Right cardiac atrium (tissue), 5 donors: Measurements from ENCODE around the gene CNTNAP2. TPM values are rescaled to one million over a fixed set of nuclear protein-coding genes. Genes with fewer than 3 reads are reported as not detected.

Experiments used
- ATAC-seq, 2 donors: fragments of 200-7000 bp; cut with Tn5 transposase; one replicate each; pipeline versions ENCODE4 v1.8.0 to v1.9.1; 2020; ENCODE audit warnings: moderate library complexity in 2 of 2, mild to moderate bottlenecking in 1 of 2
- DNase-seq, 3 donors: peaks; one replicate each; pipeline ENCODE4 v3.0.0-alpha.2; 2020
- H3K27ac ChIP-seq: one replicate; pipeline ENCODE4 v1.5.1; 2013; ENCODE audit warnings: mild to moderate bottlenecking, low read length, control low read depth, moderate library complexity
- H3K27me3 ChIP-seq: one replicate; pipeline ENCODE4 v1.6.1; 2013; ENCODE audit not compliant: control insufficient read depth, insufficient read depth
- H3K4me1 ChIP-seq: one replicate; pipeline ENCODE4 v1.6.1; 2013; ENCODE audit warnings: low read length; ENCODE audit not compliant: control insufficient read depth, insufficient read depth
- H3K4me3 ChIP-seq: one replicate; pipeline ENCODE4 v1.5.1; 2013; ENCODE audit warnings: low read length, control low read depth
- H3K9me3 ChIP-seq: one replicate; pipeline ENCODE4 v1.6.1; 2013; ENCODE audit warnings: low read length; ENCODE audit not compliant: control insufficient read depth
- WGBS: extraction: QIAGEN DNeasy Blood & Tissue Kit; methylation state at CpG from one replicate; pipeline ENCODE4 v1.1.7; 2013; 5-methylcytosine and 5-hydroxymethylcytosine counted together
- intact Hi-C, 4 donors: fragments of 100-400 bp; cut with DNase I; formaldehyde crosslinking; loops; one replicate each; pipeline versions ENCODE4 v1.11.0 to v1.14.0; 2022 to 2023
- polyA plus RNA-seq: library from polyadenylated mRNA; stranded (reverse); fragments of 200-250 nt; gene quantifications from one replicate; pipeline ENCODE4 v1.2.3, GENCODE V29; 2013
- total RNA-seq, 4 donors: library from RNA; stranded (reverse); fragmentation: NEBNext Ultra II Directional; extraction: Animal tissue kit (Norgen Biotek cat#: 25700); gene quantifications; one replicate each; pipeline ENCODE4 v1.2.1, GENCODE V29; 2021
- donor health status: healthy with polysubstance abuse.
- donor health status: DM: no; HTN: yes; CAD: no.
- donor health status: DM: no; HTN: no; CAD: no.
- donor health status: DM: no; HTN: yes; CAD: no; lungs with severe emphysema.
- donor health status: DM: yes; HTN: yes; CAD: no.

Gene CNTNAP2
- total and polyA plus RNA-seq, 5 donors = 0.23 to 1.7 (median 0.91) TPM; not detected in 1

DNA sequence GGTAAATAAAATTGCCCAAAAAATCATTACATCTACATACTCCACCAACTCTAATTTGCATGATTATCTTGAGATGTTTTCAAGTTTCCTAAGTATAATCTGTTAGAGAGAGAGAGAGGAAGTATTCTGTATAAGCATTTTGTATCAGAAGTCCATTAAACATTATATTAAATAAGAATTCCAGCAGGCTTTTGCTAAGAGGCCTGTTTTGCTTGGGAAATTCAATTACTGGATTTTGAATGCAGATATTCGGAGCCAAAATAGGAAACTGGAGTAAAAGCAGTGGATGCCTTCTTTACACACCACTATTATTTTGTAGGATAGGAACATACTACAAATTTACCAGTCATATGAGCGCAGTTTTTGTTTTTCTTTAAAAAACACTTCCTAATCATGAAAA, 727.8 kb downstream of the CNTNAP2 start:
- H3K9me3 ChIP-seq = no peaks in the 10 kb centered on the region
- DNase-seq = no peak
- WGBS = 82% methylated on average over 2 of the region's 2 CpGs
- no peak overlapping the region for H3K4me3 ChIP-seq
- intact Hi-C loops = no loop called here
- H3K4me1 ChIP-seq = no peaks in the 10 kb centered on the region
- H3K27me3 ChIP-seq = no peaks in the 10 kb centered on the region
- H3K27ac ChIP-seq = no peak overlapping the region
- no peak for ATAC-seq

DNA sequence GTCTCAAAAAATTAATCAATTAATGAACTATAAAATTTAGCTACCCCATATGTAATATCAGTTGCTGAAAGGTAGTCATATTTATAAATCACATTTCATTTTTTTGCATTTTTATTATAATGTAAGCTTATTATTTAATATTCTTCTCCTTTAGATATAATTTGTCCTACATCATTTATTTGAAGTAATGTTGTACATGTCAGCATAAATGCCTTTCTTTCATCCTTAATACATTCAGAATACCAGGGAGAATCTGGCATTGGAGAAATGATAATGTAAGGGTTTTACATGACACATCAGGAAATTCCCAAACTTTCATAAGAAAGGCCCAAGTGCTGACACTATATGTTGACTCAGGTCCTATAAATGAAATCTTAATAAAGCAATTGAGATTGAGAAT, 742.1 kb downstream of the CNTNAP2 start:
- Histone ChIP-seq H3K4me3 (no peak overlapping the region), H3K9me3 (no peaks in the 10 kb centered on the region), H3K27ac (no peak overlapping the region), H3K27me3 (no peaks in the 10 kb centered on the region), H3K4me1 (no peaks in the 10 kb centered on the region)
- DNase-seq (no peak), ATAC-seq (no peak)
- intact Hi-C loops = no loop called here

DNA sequence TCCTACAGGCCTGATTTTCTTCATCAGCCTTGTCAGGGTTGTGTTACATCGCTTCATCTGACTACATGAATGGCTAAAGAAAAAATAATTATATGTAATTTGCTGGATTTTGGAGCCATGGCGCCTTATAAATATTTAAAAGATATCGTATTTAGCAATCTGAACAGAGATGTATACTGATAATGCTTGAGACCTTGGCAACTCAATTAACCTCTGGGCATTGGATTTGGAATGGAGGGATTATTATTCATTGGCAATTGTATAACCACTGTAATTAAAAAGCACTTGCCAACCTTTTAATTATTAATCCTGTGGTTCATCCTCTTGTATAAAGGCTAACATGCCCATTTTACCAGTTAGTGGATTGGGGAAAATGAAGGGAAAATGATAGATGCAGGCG, 745.1 kb downstream of the CNTNAP2 start:
- Histone ChIP-seq H3K4me3 (no peak overlapping the region), H3K4me1 (no peaks in the 10 kb centered on the region), H3K27me3 (no peaks in the 10 kb centered on the region), H3K27ac (no peak overlapping the region), H3K9me3 (no peaks in the 10 kb centered on the region)
- ATAC-seq = no peak
- 91% methylated on average over 4 of the region's 4 CpGs for WGBS
- DNase-seq = no peak
- intact Hi-C loops = no loop called here

DNA sequence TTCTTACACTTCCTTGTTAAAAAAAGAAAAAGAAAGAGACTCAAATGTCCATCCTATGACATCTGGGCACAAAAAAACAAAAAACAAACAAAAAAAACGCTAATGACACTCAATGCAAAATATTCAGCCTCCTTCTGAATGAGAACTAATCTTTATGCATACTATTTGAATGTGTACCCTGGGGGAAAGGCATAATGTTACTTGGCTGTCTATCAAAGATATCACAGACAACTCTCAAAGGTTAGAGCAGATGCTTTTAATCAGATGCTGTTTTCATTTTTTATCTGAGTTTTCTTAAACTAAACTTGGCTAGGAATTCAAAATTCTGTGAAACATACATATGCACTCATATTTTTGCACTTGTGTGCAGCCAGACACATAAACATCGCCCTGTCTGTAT, 745.8 kb downstream of the CNTNAP2 start:
- DNase-seq = no peak
- intact Hi-C loops = no loop called here
- ATAC-seq = no peak
- H3K9me3 ChIP-seq = no peaks in the 10 kb centered on the region
- no peak overlapping the region for H3K27ac ChIP-seq
- H3K4me1 ChIP-seq = no peaks in the 10 kb centered on the region
- WGBS = 45% methylated on average over 2 of the region's 2 CpGs
- H3K27me3 ChIP-seq = no peaks in the 10 kb centered on the region
- H3K4me3 ChIP-seq = no peak overlapping the region

DNA sequence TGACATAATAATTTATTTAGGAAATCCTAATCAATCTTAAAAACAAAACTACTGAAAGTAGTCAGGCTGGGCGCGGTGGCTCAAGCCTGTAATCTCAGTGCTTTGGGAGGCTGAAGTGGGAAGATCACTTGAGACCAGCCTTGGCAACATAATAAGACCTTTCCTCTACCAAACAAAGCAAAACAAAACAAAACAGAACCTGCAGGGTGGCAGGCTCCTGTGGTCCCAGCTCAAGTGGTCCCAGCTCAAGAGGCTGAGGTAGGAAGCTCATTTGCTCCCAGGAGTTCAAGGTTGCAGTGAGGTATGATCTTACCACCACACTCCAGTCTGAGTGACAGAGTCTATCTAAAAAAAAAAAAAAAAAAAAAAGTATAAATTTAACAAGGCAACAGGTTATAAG, 748.0 kb downstream of the CNTNAP2 start:
- ATAC-seq = no peak
- Histone ChIP-seq H3K27me3 (no peaks in the 10 kb centered on the region), H3K27ac (no peak overlapping the region), H3K4me1 (no peaks in the 10 kb centered on the region), H3K4me3 (no peak overlapping the region), H3K9me3 (no peaks in the 10 kb centered on the region)
- intact Hi-C loops = no loop called here
- no peak for DNase-seq
- 79% methylated on average over 2 of the region's 2 CpGs for WGBS

DNA sequence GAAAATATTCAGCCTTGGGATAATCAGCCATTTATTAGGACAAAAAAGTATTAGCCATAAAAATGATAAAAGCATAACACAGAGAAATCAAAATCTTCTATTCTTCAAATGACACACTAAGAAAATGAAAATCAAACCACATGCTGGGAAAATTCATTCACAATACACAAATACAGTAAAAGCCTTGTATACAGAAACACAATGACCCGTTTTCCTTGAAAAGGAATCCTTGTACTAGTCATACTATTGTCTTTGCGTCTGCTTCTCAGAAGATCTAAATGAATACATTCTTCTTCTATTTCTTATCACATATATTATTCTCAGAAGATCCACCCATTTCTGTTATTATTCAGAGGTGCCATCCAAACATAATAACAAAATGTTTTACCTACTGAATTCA, 749.1 kb downstream of the CNTNAP2 start:
- ATAC-seq (no peak), DNase-seq (no peak)
- no peaks in the 10 kb centered on the region for H3K9me3 ChIP-seq
- no peak overlapping the region for H3K4me3 ChIP-seq
- intact Hi-C loops = no loop called here
- H3K27ac ChIP-seq = no peak overlapping the region
- WGBS = 69% methylated on average over 2 of the region's 2 CpGs
- H3K27me3 ChIP-seq = no peaks in the 10 kb centered on the region
- H3K4me1 ChIP-seq = no peaks in the 10 kb centered on the region

DNA sequence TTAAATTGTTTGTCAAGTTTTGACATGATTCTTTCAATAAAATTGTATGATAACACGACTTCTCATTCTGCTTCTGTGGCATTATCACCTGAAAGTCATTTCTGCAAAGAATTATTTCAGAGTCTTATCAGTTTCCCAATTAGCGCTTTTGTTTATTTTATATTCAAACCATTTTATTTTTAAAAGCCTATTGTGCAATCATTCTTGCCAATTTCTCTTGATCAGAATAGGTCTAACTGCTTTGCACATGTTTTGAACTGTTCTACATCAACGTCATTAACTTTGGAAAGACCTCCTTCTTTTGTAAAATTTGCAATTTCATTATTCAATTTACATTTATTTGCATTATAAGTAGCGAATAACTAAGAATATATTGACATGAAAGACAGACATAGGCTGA, 758.1 kb downstream of the CNTNAP2 start:
- DNase-seq = no peak
- WGBS = 79% methylated on average over 4 of the region's 4 CpGs
- ATAC-seq = no peak
- H3K4me1 ChIP-seq = no peaks in the 10 kb centered on the region
- intact Hi-C loops = no loop called here
- no peaks in the 10 kb centered on the region for H3K27me3 ChIP-seq
- no peak overlapping the region for H3K4me3 ChIP-seq
- H3K9me3 ChIP-seq = no peaks in the 10 kb centered on the region
- H3K27ac ChIP-seq = no peak overlapping the region

DNA sequence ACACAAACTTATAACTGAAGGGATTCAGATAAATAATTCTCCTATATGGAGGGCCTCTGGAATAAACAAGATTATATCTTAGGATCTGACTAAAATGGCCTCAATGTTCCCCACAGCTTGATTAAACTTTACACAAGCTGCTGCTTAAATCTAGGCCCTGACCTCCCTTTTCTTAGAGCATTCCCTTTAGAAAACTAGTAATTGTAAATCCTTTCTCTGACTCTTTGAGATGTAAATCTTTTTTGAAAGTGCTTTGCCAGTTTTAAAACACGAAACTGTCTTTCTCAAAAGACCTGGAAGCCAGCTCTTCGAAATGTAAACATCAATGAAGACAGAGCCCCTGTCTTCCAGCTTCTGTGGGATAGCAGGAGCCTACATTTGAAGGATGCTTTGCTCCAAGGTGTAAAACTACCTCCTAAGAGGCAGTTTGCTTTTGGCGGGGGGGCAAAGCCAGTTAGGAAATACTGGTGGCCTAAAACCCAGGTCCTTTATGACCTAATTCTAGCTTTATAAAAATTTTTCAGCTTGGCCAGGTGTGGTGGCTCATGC, 758.7 kb downstream of the CNTNAP2 start:
- no peak for DNase-seq
- Histone ChIP-seq H3K4me3 (no peak overlapping the region), H3K9me3 (no peaks in the 10 kb centered on the region), H3K27me3 (no peaks in the 10 kb centered on the region), H3K4me1 (no peaks in the 10 kb centered on the region), H3K27ac (no peak overlapping the region)
- WGBS = 72% methylated on average over 3 of the region's 3 CpGs
- intact Hi-C loops = no loop called here
- ATAC-seq = no peak

DNA sequence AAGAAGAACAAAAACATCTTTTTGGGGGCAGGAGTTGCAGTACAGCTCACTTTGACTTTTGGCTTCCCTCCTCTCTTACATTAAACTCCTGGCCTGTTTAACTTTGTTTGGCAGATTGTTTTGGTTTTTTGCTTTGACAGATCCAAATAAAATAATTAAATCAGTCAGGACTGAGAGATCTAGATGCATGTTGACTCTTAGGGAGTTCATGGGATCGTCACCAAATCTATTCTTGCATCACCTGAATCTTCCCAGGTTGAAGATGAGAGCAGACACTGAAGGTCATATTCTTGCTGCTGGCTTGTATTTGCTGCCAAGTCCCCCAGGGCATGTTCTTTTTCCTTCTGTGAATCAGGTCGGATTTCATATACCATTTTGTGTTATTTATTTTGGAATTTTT, 759.4 kb downstream of the CNTNAP2 start:
- WGBS = 35% methylated on average over 2 of the region's 2 CpGs
- Histone ChIP-seq H3K27me3 (no peaks in the 10 kb centered on the region), H3K4me1 (no peaks in the 10 kb centered on the region), H3K9me3 (no peaks in the 10 kb centered on the region), H3K4me3 (no peak overlapping the region), H3K27ac (no peak overlapping the region)
- intact Hi-C loops = no loop called here
- ATAC-seq = no peak
- no peak for DNase-seq

DNA sequence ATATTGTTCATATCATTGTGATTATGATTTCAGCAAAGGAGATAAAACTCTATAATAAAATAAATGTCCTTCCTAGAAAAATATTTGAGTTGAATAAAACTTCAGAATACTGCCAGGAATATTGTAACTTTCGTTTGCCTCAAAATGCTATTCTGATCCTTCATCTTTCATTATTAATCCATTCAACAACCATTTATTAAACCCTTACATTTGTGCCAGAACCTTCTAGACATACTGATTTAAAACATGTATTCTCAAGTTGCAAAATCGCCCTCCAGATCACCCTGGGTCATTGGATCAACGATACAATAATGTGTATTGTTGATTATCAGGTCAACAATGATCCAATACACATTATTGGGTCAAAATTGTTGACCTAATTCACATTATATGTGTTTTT, 759.8 kb downstream of the CNTNAP2 start:
- ATAC-seq = no peak
- intact Hi-C loops = no loop called here
- no peaks in the 10 kb centered on the region for H3K27me3 ChIP-seq

DNA sequence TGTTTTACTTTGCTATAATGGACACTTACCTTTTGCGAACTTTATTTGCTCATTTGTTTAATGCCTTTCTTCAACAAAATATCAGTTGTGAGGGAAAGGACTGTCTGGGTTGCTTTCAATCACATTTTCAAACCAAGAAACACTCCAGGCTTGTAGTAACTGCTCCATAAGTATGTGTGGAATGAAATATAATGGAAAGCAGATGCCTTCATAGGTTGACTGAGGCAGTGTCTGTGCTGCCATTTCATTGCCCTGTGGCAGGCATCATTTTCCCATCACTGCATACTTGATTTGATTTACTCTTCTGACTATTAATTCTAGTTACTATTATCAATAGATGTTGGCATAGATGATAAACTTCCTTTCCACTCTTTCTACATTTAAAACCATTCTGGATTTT, 762.3 kb downstream of the CNTNAP2 start:
- no peak overlapping the region for H3K4me3 ChIP-seq
- 94% methylated on average over 1 of the region's 1 CpG for WGBS
- DNase-seq = no peak
- ATAC-seq = no peak
- H3K9me3 ChIP-seq = no peaks in the 10 kb centered on the region
- H3K27ac ChIP-seq = no peak overlapping the region
- no peaks in the 10 kb centered on the region for H3K27me3 ChIP-seq
- H3K4me1 ChIP-seq = no peaks in the 10 kb centered on the region
- intact Hi-C loops = no loop called here

More for the DNA sequence above, 759.8 kb downstream of the CNTNAP2 start:
- H3K27ac ChIP-seq = no peak overlapping the region
- H3K4me1 ChIP-seq = no peaks in the 10 kb centered on the region
- no peak for DNase-seq
- H3K9me3 ChIP-seq = no peaks in the 10 kb centered on the region
- 35% methylated on average over 3 of the region's 3 CpGs for WGBS
- H3K4me3 ChIP-seq = no peak overlapping the region

DNA sequence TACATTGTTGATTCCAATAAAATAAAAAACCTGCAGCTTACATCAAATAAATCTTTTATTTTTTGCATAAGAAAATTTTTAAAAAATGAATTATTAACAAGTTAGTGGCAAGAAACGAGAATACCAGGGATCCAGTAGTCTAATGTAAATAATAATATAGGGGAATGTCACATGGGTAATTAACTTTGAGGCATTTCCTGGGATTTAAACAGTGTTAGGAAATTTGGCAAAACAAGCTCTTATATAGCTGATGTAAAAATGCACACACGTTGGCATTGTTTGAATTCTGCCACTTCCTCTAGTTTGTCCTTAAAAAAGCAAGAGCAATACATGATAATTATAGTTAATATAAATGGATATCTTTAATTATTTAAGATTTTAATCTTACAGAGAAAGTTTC, 768.6 kb downstream of the CNTNAP2 start:
- Histone ChIP-seq H3K4me3 (no peak overlapping the region), H3K27me3 (no peaks in the 10 kb centered on the region), H3K4me1 (no peaks in the 10 kb centered on the region), H3K9me3 (no peaks in the 10 kb centered on the region), H3K27ac (no peak overlapping the region)
- WGBS = 47% methylated on average over 2 of the region's 2 CpGs
- ATAC-seq (no peak), DNase-seq (no peak)
- intact Hi-C loops = no loop called here
